Measurements from ENCODE around the gene ACADS.

ACADS gene

GRCh38 chr12:120739031-120739762 is 13.6 kb downstream of the ACADS start:
- H3K4me3 ChIP-seq (ENCODE audit: low read length) = no peak overlapping the region

GRCh38 chr12:120739821-120740613 is 14.4 kb downstream of the ACADS start:
- Histone ChIP-seq H2BK120ac (ENCODE audit: low read depth, low read length) (no peak overlapping the region), H3K56ac (ENCODE audit: low read length) (no peak overlapping the region)
- WGBS (ENCODE audit: extremely low coverage, insufficient coverage, low lambda C conversion rate) = no CpG with 5 or more reads among the region's 16 CpGs

More at GRCh38 chr12:120739031-120739762, 13.6 kb downstream of the ACADS start:
- H3K4ac ChIP-seq (ENCODE audit: low read depth, low read length) = no peak overlapping the region
- H2BK5ac ChIP-seq (ENCODE audit: low read length) = no peak overlapping the region
- no peak overlapping the region for H4K8ac ChIP-seq (ENCODE audit: low read depth, low read length)
- H2AK5ac ChIP-seq (ENCODE audit: low read length) = no peak overlapping the region
- no peak overlapping the region for H3K23ac ChIP-seq (ENCODE audit: low read length)
- H3K27ac ChIP-seq (ENCODE audit: low read depth, low read length) = no peak overlapping the region
- H3K36me3 ChIP-seq (ENCODE audit: control insufficient read depth, insufficient read depth, low read length) = no peaks in the 10 kb centered on the region
- no peak overlapping the region for H3K4me2 ChIP-seq (ENCODE audit: low read length)
- no peaks in the 10 kb centered on the region for H3K79me2 ChIP-seq (ENCODE audit: control insufficient read depth, insufficient read depth, low read length)
- H3K79me1 ChIP-seq (ENCODE audit: low read length) = no peaks in the 10 kb centered on the region
- H3K27me3 ChIP-seq (ENCODE audit: insufficient read depth, low read length, poor library complexity) = no peaks in the 10 kb centered on the region
- no peak for DNase-seq
- no peak overlapping the region for H3K18ac ChIP-seq (ENCODE audit: low read length)
- H3K4me1 ChIP-seq (ENCODE audit: control insufficient read depth, low read depth, low read length) = no peaks in the 10 kb centered on the region
- H4K5ac ChIP-seq (ENCODE audit: low read length) = no peak overlapping the region
- no CpG with 5 or more reads among the region's 38 CpGs for WGBS (ENCODE audit: extremely low coverage, insufficient coverage, low lambda C conversion rate)
- H3K56ac ChIP-seq (ENCODE audit: low read length) = no peak overlapping the region
- no peak overlapping the region for H2BK120ac ChIP-seq (ENCODE audit: low read depth, low read length)
- H2BK15ac ChIP-seq (replicated peaks; ENCODE audit: low read depth) = no peak overlapping the region
- no peak overlapping the region for H3K9ac ChIP-seq (ENCODE audit: low read length)

GRCh38 chr12:120740871-120741270 is 15.2 kb downstream of the ACADS start:
- H3K27me3 ChIP-seq (ENCODE audit: insufficient read depth, low read length, poor library complexity) = no peaks in the 10 kb centered on the region
- no peak overlapping the region for H3K4ac ChIP-seq (ENCODE audit: low read depth, low read length)
- no peak overlapping the region for H3K9ac ChIP-seq (ENCODE audit: low read length)
- no CpG with 5 or more reads among the region's 15 CpGs for WGBS (ENCODE audit: extremely low coverage, insufficient coverage, low lambda C conversion rate)
- H3K27ac ChIP-seq (ENCODE audit: low read depth, low read length) = no peak overlapping the region
- no peak for DNase-seq
- no peaks in the 10 kb centered on the region for H3K4me1 ChIP-seq (ENCODE audit: control insufficient read depth, low read depth, low read length)
- no peak overlapping the region for H3K18ac ChIP-seq (ENCODE audit: low read length)
- H3K23ac ChIP-seq (ENCODE audit: low read length) = no peak overlapping the region
- H3K36me3 ChIP-seq (ENCODE audit: control insufficient read depth, insufficient read depth, low read length) = no peaks in the 10 kb centered on the region
- no peak overlapping the region for H4K8ac ChIP-seq (ENCODE audit: low read depth, low read length)
- no peak overlapping the region for H4K5ac ChIP-seq (ENCODE audit: low read length)
- no peak overlapping the region for H2BK5ac ChIP-seq (ENCODE audit: low read length)
- no peaks in the 10 kb centered on the region for H3K79me1 ChIP-seq (ENCODE audit: low read length)
- H2BK15ac ChIP-seq (replicated peaks; ENCODE audit: low read depth) = no peak overlapping the region
- no peak overlapping the region for H2AK5ac ChIP-seq (ENCODE audit: low read length)
- no peak overlapping the region for H2BK120ac ChIP-seq (ENCODE audit: low read depth, low read length)
- no peaks in the 10 kb centered on the region for H3K79me2 ChIP-seq (ENCODE audit: control insufficient read depth, insufficient read depth, low read length)
- no peak overlapping the region for H3K56ac ChIP-seq (ENCODE audit: low read length)
- no peak overlapping the region for H3K4me3 ChIP-seq (ENCODE audit: low read length)
- no peak overlapping the region for H3K4me2 ChIP-seq (ENCODE audit: low read length)

More at GRCh38 chr12:120739821-120740613, 14.4 kb downstream of the ACADS start:
- no peak for DNase-seq
- H3K79me1 ChIP-seq (ENCODE audit: low read length) = no peaks in the 10 kb centered on the region
- no peak overlapping the region for H2BK5ac ChIP-seq (ENCODE audit: low read length)
- H4K5ac ChIP-seq (ENCODE audit: low read length) = no peak overlapping the region
- no peak overlapping the region for H3K4me3 ChIP-seq (ENCODE audit: low read length)
- H2AK5ac ChIP-seq (ENCODE audit: low read length) = no peak overlapping the region
- no peak overlapping the region for H3K4ac ChIP-seq (ENCODE audit: low read depth, low read length)
- H3K9ac ChIP-seq (ENCODE audit: low read length) = no peak overlapping the region
- H3K27me3 ChIP-seq (ENCODE audit: insufficient read depth, low read length, poor library complexity) = no peaks in the 10 kb centered on the region
- no peaks in the 10 kb centered on the region for H3K79me2 ChIP-seq (ENCODE audit: control insufficient read depth, insufficient read depth, low read length)
- no peaks in the 10 kb centered on the region for H3K4me1 ChIP-seq (ENCODE audit: control insufficient read depth, low read depth, low read length)
- no peak overlapping the region for H3K18ac ChIP-seq (ENCODE audit: low read length)
- no peak overlapping the region for H3K4me2 ChIP-seq (ENCODE audit: low read length)
- no peak overlapping the region for H4K8ac ChIP-seq (ENCODE audit: low read depth, low read length)
- no peaks in the 10 kb centered on the region for H3K36me3 ChIP-seq (ENCODE audit: control insufficient read depth, insufficient read depth, low read length)
- no peak overlapping the region for H3K27ac ChIP-seq (ENCODE audit: low read depth, low read length)
- no peak overlapping the region for H2BK15ac ChIP-seq (replicated peaks; ENCODE audit: low read depth)
- no peak overlapping the region for H3K23ac ChIP-seq (ENCODE audit: low read length)

- Histone ChIP-seq H3K79me1 (ENCODE audit: low read length) (no peaks in the 10 kb centered on the region), H2BK120ac (ENCODE audit: low read depth, low read length) (no peak overlapping the region), H3K36me3 (ENCODE audit: control insufficient read depth, insufficient read depth, low read length) (no peaks in the 10 kb centered on the region), H4K5ac (ENCODE audit: low read length) (no peak overlapping the region), H3K4me1 (ENCODE audit: control insufficient read depth, low read depth, low read length) (no peaks in the 10 kb centered on the region), H3K27me3 (ENCODE audit: insufficient read depth, low read length, poor library complexity) (no peaks in the 10 kb centered on the region), H3K56ac (ENCODE audit: low read length) (no peak overlapping the region), H2BK15ac (replicated peaks; ENCODE audit: low read depth) (no peak overlapping the region), H3K27ac (ENCODE audit: low read depth, low read length) (no peak overlapping the region), H3K4me2 (ENCODE audit: low read length) (no peak overlapping the region), H3K4ac (ENCODE audit: low read depth, low read length) (no peak overlapping the region), H2BK5ac (ENCODE audit: low read length) (no peak overlapping the region), H3K23ac (ENCODE audit: low read length) (no peak overlapping the region), H3K4me3 (ENCODE audit: low read length) (no peak overlapping the region), H3K9ac (ENCODE audit: low read length) (no peak overlapping the region), H3K18ac (ENCODE audit: low read length) (no peak overlapping the region), H2AK5ac (ENCODE audit: low read length) (no peak overlapping the region), H4K8ac (ENCODE audit: low read depth, low read length) (no peak overlapping the region), H3K79me2 (ENCODE audit: control insufficient read depth, insufficient read depth, low read length) (no peaks in the 10 kb centered on the region)
- DNase-seq = no peak
- WGBS (ENCODE audit: extremely low coverage, insufficient coverage, low lambda C conversion rate) = no CpG with 5 or more reads among the region's 33 CpGs
Measured at GRCh38 chr12:120741476-120742421, 16.1 kb downstream of the ACADS start.

GRCh38 chr12:120744922-120745493 is 19.4 kb downstream of the ACADS start:
- H3K27ac ChIP-seq (ENCODE audit: low read depth, low read length) = no peak overlapping the region
- no peak overlapping the region for H3K18ac ChIP-seq (ENCODE audit: low read length)
- H3K4me3 ChIP-seq (ENCODE audit: low read length) = no peak overlapping the region
- no peak overlapping the region for H3K56ac ChIP-seq (ENCODE audit: low read length)
- H3K9ac ChIP-seq (ENCODE audit: low read length) = no peak overlapping the region
- no peak overlapping the region for H4K5ac ChIP-seq (ENCODE audit: low read length)
- H2AK5ac ChIP-seq (ENCODE audit: low read length) = no peak overlapping the region
- no CpG with 5 or more reads among the region's 15 CpGs for WGBS (ENCODE audit: extremely low coverage, insufficient coverage, low lambda C conversion rate)
- no peaks in the 10 kb centered on the region for H3K79me1 ChIP-seq (ENCODE audit: low read length)
- H3K79me2 ChIP-seq (ENCODE audit: control insufficient read depth, insufficient read depth, low read length) = no peaks in the 10 kb centered on the region
- H3K27me3 ChIP-seq (ENCODE audit: insufficient read depth, low read length, poor library complexity) = no peaks in the 10 kb centered on the region
- H3K36me3 ChIP-seq (ENCODE audit: control insufficient read depth, insufficient read depth, low read length) = no peaks in the 10 kb centered on the region
- no peak overlapping the region for H2BK5ac ChIP-seq (ENCODE audit: low read length)
- no peaks in the 10 kb centered on the region for H3K4me1 ChIP-seq (ENCODE audit: control insufficient read depth, low read depth, low read length)
- no peak for DNase-seq
- no peak overlapping the region for H2BK120ac ChIP-seq (ENCODE audit: low read depth, low read length)
- no peak overlapping the region for H3K23ac ChIP-seq (ENCODE audit: low read length)
- H3K4me2 ChIP-seq (ENCODE audit: low read length) = no peak overlapping the region
- no peak overlapping the region for H4K8ac ChIP-seq (ENCODE audit: low read depth, low read length)
- H3K4ac ChIP-seq (ENCODE audit: low read depth, low read length) = no peak overlapping the region
- no peak overlapping the region for H2BK15ac ChIP-seq (replicated peaks; ENCODE audit: low read depth)
